ENCODE results near the gene ITPRID2.

Gene ITPRID2

GRCh38 chr2:181902625-181903024, 11.1 kb downstream of the ITPRID2 start:
- no peak overlapping the region for H2AFZ ChIP-seq (ENCODE audit: low read length)
- H3K4me1 ChIP-seq (ENCODE audit: low read length) = peaks cover 35% of the 10 kb centered on the region
- H3K9me2 ChIP-seq (replicated peaks; ENCODE audit: insufficient read depth, low read length) = no peaks in the 10 kb centered on the region
- no peak overlapping the region for H3K9ac ChIP-seq (ENCODE audit: low read length)
- no peaks in the 10 kb centered on the region for H3K27me3 ChIP-seq (replicated peaks; ENCODE audit: insufficient read depth, low read length)
- TF ChIP-seq CTCF (IDR thresholded peaks at IDR 0.05; ENCODE audit: low read length) (no peak), EZH2phosphoT487 (IDR thresholded peaks at IDR 0.05; ENCODE audit: low read length) (no peak), EZH2 (optimal IDR thresholded peaks at IDR 0.05; ENCODE audit: low read depth, low read length) (no peak)
- DNase-seq = no peak
- H3K4me2 ChIP-seq (ENCODE audit: low read depth, low read length) = no peak overlapping the region
- no peak overlapping the region for H3K4me3 ChIP-seq (ENCODE audit: low read length)
- H3K79me2 ChIP-seq (ENCODE audit: low read length) = peaks cover 23% of the 10 kb centered on the region
- H3K27ac ChIP-seq (ENCODE audit: low read length) = no peak overlapping the region
- H3K36me3 ChIP-seq (replicated peaks; ENCODE audit: insufficient read depth, low read length) = peaks cover 7% of the 10 kb centered on the region; the same call in 1 of the 2 replicates
- peaks cover 15% of the 10 kb centered on the region for H3F3A ChIP-seq (ENCODE audit: insufficient read depth, low read length)
- no peaks in the 10 kb centered on the region for H3K9me3 ChIP-seq (replicated peaks; ENCODE audit: insufficient read depth, low read length)
- H4K20me1 ChIP-seq (ENCODE audit: insufficient read depth, low read length) = no peaks in the 10 kb centered on the region

DNA sequence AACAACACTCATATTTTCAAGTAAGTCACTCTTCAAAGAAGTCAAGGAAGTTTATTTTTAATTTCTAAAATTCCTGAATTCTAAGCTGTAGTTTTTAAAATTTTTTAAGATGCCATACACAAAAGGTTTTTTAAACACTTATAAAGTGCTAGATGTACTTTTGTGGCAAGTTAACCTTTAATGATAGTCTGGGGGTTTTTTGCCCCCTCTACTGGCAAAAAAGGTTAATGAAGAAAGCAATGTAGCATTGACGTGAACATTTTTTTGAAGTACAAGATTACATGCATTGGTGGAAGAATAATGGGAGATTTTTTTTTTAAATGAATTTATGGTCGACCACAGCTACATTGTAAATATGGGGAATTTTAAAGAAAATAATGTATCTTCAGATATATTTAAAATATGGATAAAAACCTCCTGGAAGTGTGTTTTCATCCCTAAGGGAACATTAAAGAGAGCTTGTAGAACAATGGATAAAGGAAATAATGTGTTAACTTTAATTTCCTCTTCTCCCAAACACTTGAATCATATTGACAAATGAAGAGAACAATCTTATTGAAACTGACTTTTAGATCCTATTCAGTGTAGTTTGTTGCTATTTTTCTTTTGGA, 12.6 kb downstream of the ITPRID2 start:
- Histone ChIP-seq H3K4me2 (ENCODE audit: low read depth, low read length) (no peak overlapping the region), H3K27me3 (replicated peaks; ENCODE audit: insufficient read depth, low read length) (no peaks in the 10 kb centered on the region), H3K9ac (ENCODE audit: low read length) (no peak overlapping the region), H3K4me1 (ENCODE audit: low read length) (peaks cover 41% of the 10 kb centered on the region), H3F3A (ENCODE audit: insufficient read depth, low read length) (peaks cover 26% of the 10 kb centered on the region), H2AFZ (ENCODE audit: low read length) (no peak overlapping the region), H3K9me3 (replicated peaks; ENCODE audit: insufficient read depth, low read length) (no peaks in the 10 kb centered on the region), H3K27ac (ENCODE audit: low read length) (no peak overlapping the region), H3K79me2 (ENCODE audit: low read length) (peaks cover 31% of the 10 kb centered on the region), H3K9me2 (replicated peaks; ENCODE audit: insufficient read depth, low read length) (no peaks in the 10 kb centered on the region), H3K4me3 (ENCODE audit: low read length) (no peak overlapping the region), H4K20me1 (ENCODE audit: insufficient read depth, low read length) (no peaks in the 10 kb centered on the region), H3K36me3 (replicated peaks; ENCODE audit: insufficient read depth, low read length) (peaks cover 4% of the 10 kb centered on the region; the same call in 1 of the 2 replicates)
- TF ChIP-seq EZH2phosphoT487 (IDR thresholded peaks at IDR 0.05; ENCODE audit: low read length) = no peak
- TF ChIP-seq CTCF (IDR thresholded peaks at IDR 0.05; ENCODE audit: low read length) = peak; percentile 61
- peak; percentile 38 for DNase-seq

GRCh38 chr2:181907057-181907456, 15.5 kb downstream of the ITPRID2 start:
- Histone ChIP-seq H2AFZ (ENCODE audit: low read length) (no peak overlapping the region), H4K20me1 (ENCODE audit: insufficient read depth, low read length) (no peaks in the 10 kb centered on the region), H3K4me1 (ENCODE audit: low read length) (peaks cover 59% of the 10 kb centered on the region), H3K4me3 (ENCODE audit: low read length) (no peak overlapping the region), H3K79me2 (ENCODE audit: low read length) (peaks cover 28% of the 10 kb centered on the region), H3K27ac (ENCODE audit: low read length) (peak overlapping the region; percentile 34; the same call in 1 of the 2 replicates), H3F3A (ENCODE audit: insufficient read depth, low read length) (peaks cover 34% of the 10 kb centered on the region), H3K9me2 (replicated peaks; ENCODE audit: insufficient read depth, low read length) (no peaks in the 10 kb centered on the region), H3K9ac (ENCODE audit: low read length) (no peak overlapping the region), H3K4me2 (ENCODE audit: low read depth, low read length) (peak overlapping the region; percentile 66), H3K36me3 (replicated peaks; ENCODE audit: insufficient read depth, low read length) (no peaks in the 10 kb centered on the region; the same call in 1 of the 2 replicates), H3K27me3 (replicated peaks; ENCODE audit: insufficient read depth, low read length) (no peaks in the 10 kb centered on the region), H3K9me3 (replicated peaks; ENCODE audit: insufficient read depth, low read length) (no peaks in the 10 kb centered on the region)
- TF ChIP-seq EZH2phosphoT487 (IDR thresholded peaks at IDR 0.05; ENCODE audit: low read length) (no peak), EZH2 (optimal IDR thresholded peaks at IDR 0.05; ENCODE audit: low read depth, low read length) (no peak), CTCF (IDR thresholded peaks at IDR 0.05; ENCODE audit: low read length) (no peak)
- peak; percentile 52 for DNase-seq
